Astrocyte of the spinal cord (primary cell): ENCODE data around the gene BASP1.

Experiments used
- DNase-seq: peaks from one replicate; pipeline ENCODE4 v3.0.0; 2011; ENCODE audit warnings: low read depth, low spot score
- H3K4me3 ChIP-seq: 2 replicates; pipeline ENCODE4 v1.5.1; 2011; ENCODE audit warnings: low read depth, mild to moderate bottlenecking, low read length, moderate library complexity
- CTCF ChIP-seq: IDR thresholded peaks from 2 replicates; pipeline ENCODE4 v1.5.1; 2012; ENCODE audit warnings: low read depth, mild to moderate bottlenecking, low read length, inconsistent platforms
- in situ Hi-C: cut with HindIII; loops from 2 replicates; pipeline ENCODE4 v1.10.0; 2017; ENCODE audit warnings: low sequenced_read_pairs

Gene BASP1

GRCh38 chr5:17204133-17204489 lies 13.3 kb upstream of the BASP1 start:
- TF ChIP-seq CTCF = no peak
- DNase-seq = no peak
- in situ Hi-C loops = no loop called here
- H3K4me3 ChIP-seq = no peak overlapping the region

DNA sequence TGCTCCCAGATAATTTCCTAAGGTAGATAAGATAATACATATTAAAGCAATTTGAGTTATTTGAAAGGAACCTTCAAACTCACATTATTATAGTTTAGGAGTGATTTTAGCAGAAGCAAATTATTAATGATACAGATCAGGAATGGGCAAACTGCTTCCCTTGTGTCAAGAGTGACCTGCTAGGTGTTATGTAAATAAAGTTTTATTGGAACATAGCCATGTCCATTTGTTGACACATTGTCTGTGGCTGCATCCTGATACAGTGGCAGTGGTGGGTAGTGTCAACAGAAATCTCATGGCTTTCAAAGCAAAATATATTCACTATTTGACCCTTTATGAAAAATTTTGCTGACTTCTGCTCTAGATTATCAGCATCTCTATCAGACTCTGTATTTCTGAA lies 11.4 kb upstream of the BASP1 start:
- no peak for DNase-seq
- TF ChIP-seq CTCF = no peak
- H3K4me3 ChIP-seq = no peak overlapping the region
- in situ Hi-C loops = no loop called here

- DNase-seq = no peak
- TF ChIP-seq CTCF = no peak
- H3K4me3 ChIP-seq = no peak overlapping the region
- in situ Hi-C loops = no loop called here
Measured at GRCh38 chr5:17212191-17212590, 5.2 kb upstream of the BASP1 start.

DNA sequence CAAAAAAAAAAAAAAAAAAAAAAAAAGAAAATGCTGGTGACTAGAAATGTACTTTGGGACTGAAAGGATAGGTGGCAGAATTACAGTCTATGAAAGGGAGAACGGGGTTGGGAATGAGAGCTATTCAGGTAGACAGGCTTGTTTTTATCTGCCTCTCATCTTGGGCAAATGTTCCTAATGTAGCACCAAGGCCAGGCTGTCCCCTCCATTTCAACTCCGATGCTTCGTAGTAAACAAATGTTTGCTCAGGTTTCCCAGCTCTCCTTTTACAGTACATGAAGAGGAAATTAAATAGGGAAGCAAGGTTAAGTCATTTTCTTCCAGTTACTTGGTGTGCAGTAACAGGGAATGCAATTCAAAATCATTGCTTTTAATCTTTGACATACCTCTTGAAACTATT lies 4.4 kb upstream of the BASP1 start:
- no peak for TF ChIP-seq CTCF
- H3K4me3 ChIP-seq = no peak overlapping the region
- no peak for DNase-seq
- in situ Hi-C loops = no loop called here

DNA sequence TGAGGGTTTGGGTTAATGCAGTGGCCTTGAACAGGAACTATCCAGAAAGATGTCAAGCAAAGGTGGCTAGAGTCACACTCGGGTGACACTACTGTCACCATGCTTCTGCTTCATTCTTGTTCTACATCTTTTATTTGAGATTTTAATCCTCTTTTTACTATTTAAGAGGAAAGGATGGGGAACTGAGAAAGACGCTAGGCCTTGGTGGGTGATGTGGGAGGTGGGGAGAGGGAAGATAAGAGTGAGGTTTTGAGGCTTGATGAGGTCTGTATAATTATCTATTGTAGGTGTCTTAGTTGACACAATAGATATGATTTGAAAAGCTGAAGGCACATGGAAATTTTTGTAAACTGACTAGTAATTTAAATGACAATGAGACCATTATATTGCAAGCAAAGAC lies 3.5 kb upstream of the BASP1 start:
- TF ChIP-seq CTCF = no peak
- H3K4me3 ChIP-seq = no peak overlapping the region
- no peak for DNase-seq
- in situ Hi-C loops = no loop called here

- no peak overlapping the region for H3K4me3 ChIP-seq
- in situ Hi-C loops = no loop called here
- no peak for DNase-seq
- TF ChIP-seq CTCF = no peak
Measured at GRCh38 chr5:17214893-17215292, 2.5 kb upstream of the BASP1 start.

DNA sequence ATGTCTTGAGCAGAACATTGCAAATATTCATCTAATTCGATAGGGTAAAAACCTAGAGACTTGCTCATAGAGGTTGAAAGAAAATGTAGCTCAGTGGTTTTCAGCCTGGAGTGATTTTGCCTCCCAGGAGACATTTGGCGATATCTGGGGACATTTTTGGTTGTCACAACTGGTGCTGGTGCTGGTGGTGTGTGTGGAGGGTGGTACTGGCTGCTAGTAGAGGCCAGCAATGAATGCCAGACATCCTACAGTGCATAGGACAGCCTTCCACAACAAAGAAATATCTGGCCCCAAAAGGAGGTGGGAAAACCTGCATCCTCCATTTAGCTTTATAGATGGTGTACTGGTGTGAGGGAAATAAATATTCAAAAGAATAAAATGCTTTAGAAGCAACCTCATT lies 2.1 kb upstream of the BASP1 start:
- TF ChIP-seq CTCF = no peak
- DNase-seq = no peak
- in situ Hi-C loops = no loop called here
- H3K4me3 ChIP-seq = no peak overlapping the region
